ENCODE results near the gene AFAP1L1. TPM values are rescaled to one million over a fixed set of nuclear protein-coding genes. Genes with fewer than 3 reads are reported as not detected.

Gene AFAP1L1
- total and polyA plus RNA-seq, 10 of the 15 experiments (the other 5 are each of a cell fraction or from before 2014, with no cell fraction given), result 0.11 TPM; not detected in 9

GRCh38 chr5:149278451-149279210 is 7.0 kb downstream of the AFAP1L1 start:
- no peaks in the 10 kb centered on the region for H4K20me1 ChIP-seq (ENCODE audit: control insufficient read depth, insufficient read depth)
- H3K27me3 ChIP-seq (replicated peaks in 1 of 2; ENCODE audit: control insufficient read depth in 2 of 2, insufficient read depth in 2 of 2, low read length in 1 of 2), result peaks cover 0 to 5% of the 10 kb centered on the region in 2 experiments; a peak in 1 of 4 replicates
- H3K27ac ChIP-seq (ENCODE audit: control insufficient read depth, insufficient read depth), result no peak overlapping the region
- no peaks in the 10 kb centered on the region for H3K4me1 ChIP-seq (ENCODE audit: control insufficient read depth, insufficient read depth, low read length)
- POLR2A ChIA-PET, result no interaction called here
- WGBS (ENCODE audit: insufficient coverage, insufficient replicate concordance, low lambda C conversion rate, missing lambda C conversion rate), result 27% methylated on average over 5 of the region's 5 CpGs
- H2AFZ ChIP-seq (ENCODE audit: control insufficient read depth, low read depth, low read length), result no peak overlapping the region
- TF ChIP-seq ESRRA (IDR thresholded peaks at IDR 0.05; ENCODE audit: low read length) (no peak), USF1 (IDR thresholded peaks at IDR 0.05; ENCODE audit: borderline replicate concordance, extremely low read length, insufficient read depth, low read depth, low read length) (no peak), MEF2B (IDR thresholded peaks at IDR 0.05; ENCODE audit: partially characterized antibody, poor library complexity, severe bottlenecking) (no peak), ZBED1 (IDR thresholded peaks at IDR 0.05; ENCODE audit: borderline replicate concordance) (no peak), BRCA1 (IDR thresholded peaks at IDR 0.05; ENCODE audit: low read depth, low read length) (no peak), SREBF2 (IDR thresholded peaks at IDR 0.05; ENCODE audit: low read length) (no peak), TBL1XR1 (IDR thresholded peaks at IDR 0.05; ENCODE audit: low read depth, low read length) (no peak), NFYA (IDR thresholded peaks at IDR 0.05; ENCODE audit: borderline replicate concordance, low read depth, low read length) (no peak), FOXK2 (IDR thresholded peaks at IDR 0.05) (no peak), ZBTB33 (IDR thresholded peaks at IDR 0.05) (no peak), CREB1 (IDR thresholded peaks at IDR 0.05; ENCODE audit: low read depth) (no peak), POLR2AphosphoS5 (IDR thresholded peaks at IDR 0.05; ENCODE audit: low read length) (no peak), IKZF1 (conservative IDR thresholded peaks at IDR 0.05) (no peak), FOXM1 (IDR thresholded peaks at IDR 0.05; ENCODE audit: low read depth, low read length) (no peak), KDM1A (IDR thresholded peaks at IDR 0.05; ENCODE audit: borderline replicate concordance) (no peak)
- CTCF ChIA-PET, result interaction anchor here (0.6 to 1.5 kb wide), 2 partner anchors 9 to 1133 kb away, joined by 3 to 4 read pairs; no protein-coding TSS in a partner anchor
- no peak overlapping the region for H3K4me2 ChIP-seq (ENCODE audit: control insufficient read depth, insufficient read depth)
- in situ Hi-C loops (cut with MboI), result no loop called here
- H3K4me3 ChIP-seq, result no peak overlapping the region
- FAIRE-seq (no peak), ATAC-seq (no peak), DNase-seq (ENCODE audit: low read depth, low spot score) (no peak)
- no TSS peak for BruUV-seq (replicated peaks)
- H3K9ac ChIP-seq (ENCODE audit: control insufficient read depth, insufficient read depth, low read length), result no peak overlapping the region
- H3K9me3 ChIP-seq (replicated peaks; ENCODE audit: control insufficient read depth, insufficient read depth, low read length), result no peaks in the 10 kb centered on the region
- no peaks in the 10 kb centered on the region for H3K79me2 ChIP-seq (ENCODE audit: control insufficient read depth, insufficient read depth, low read length)
- intact Hi-C loops (cut with micrococcal nuclease; ENCODE audit: unreplicated experiment), result no loop called here
- RAD21 ChIA-PET (ENCODE audit: unreplicated experiment), result no interaction called here
- no peaks in the 10 kb centered on the region for H3K36me3 ChIP-seq (ENCODE audit: control insufficient read depth in 2 of 2, insufficient read depth in 2 of 2, low read length in 1 of 2)
- SMC1A ChIA-PET (ENCODE audit: uncharacterized antibody, unreplicated experiment), result interaction anchor here (0.8 to 1.4 kb wide), 2 partner anchors 14 to 51 kb away, joined by 3 read pairs; no protein-coding TSS in a partner anchor

Measured in GM12878 (cell line).